Measurements from ENCODE around the gene CCDC170.
"Not testable (repeated sequence)": the region's sequence is repeated elsewhere in the genome, so short reads cannot be mapped to it uniquely, and the experiment has no call there.

Gene CCDC170

GRCh38 chr6:151494235-151494935 lies 568 bp downstream of the CCDC170 start:
- no peak for DNase-seq (ENCODE audit: low read depth)

DNA sequence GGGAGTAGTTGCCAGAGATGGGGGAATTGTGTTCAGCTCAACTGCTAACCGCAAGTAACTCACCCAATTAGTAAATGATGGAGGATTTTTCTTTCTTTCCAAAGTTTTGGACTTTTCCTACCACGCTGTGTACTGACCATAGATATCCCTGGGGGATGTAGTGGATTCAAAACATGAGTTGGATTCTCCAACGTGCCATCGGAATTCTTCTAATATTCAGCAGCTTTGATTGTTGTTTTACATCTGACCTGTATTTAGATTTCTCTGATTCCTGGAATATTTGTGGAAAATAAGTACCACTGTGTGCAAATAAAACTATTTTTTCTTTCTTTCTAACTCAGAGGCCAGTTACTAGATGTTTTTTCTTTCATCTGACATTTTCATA lies 1.1 kb downstream of the CCDC170 start:
- DNase-seq (ENCODE audit: low read depth), result no peak

DNA sequence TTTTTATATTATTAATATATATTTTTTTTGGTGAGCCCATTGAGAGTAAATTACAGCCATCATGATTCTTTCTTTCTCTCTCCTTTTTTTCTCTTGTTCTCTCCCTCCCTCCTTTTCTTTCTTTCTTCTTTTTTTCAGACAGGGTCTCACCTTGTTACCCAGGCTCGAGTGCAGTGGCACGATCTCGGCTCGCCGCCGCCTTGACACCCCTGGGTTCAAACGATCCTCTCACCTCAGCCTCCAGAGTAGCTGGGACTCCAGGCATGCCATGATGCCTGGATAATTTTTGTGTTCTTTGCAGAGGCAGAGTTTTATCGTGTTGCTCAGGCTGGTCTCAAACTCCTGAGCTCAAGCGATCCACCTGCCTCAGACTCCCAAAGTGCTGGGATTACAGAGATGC lies 1.6 kb downstream of the CCDC170 start:
- DNase-seq (ENCODE audit: low read depth), result no peak

- DNase-seq (ENCODE audit: low read depth), result no peak
Measured at GRCh38 chr6:151497905-151498304, 4.1 kb downstream of the CCDC170 start.

DNA sequence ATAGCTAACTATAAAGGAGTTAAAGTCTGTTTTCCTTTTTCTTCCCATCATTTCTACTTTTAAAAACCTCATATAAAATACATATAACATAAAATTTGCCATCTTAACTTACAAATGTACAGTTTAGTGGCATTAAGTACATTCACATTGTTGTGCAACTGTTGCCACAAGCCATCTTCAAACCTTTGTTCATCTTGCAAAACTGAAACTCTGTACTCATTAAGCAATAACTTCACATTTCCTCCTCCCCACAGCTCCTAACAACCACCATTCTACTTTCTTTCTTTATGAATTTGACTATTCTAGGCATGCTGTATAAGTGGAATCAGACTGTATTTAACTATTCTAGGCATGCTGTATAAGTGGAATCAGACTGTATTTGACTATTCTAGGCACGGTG lies 4.5 kb downstream of the CCDC170 start:
- no peak for DNase-seq (ENCODE audit: low read depth)

GRCh38 chr6:151499551-151499950 lies 5.7 kb downstream of the CCDC170 start:
- DNase-seq (ENCODE audit: low read depth), result no peak

GRCh38 chr6:151501511-151502136 lies 7.8 kb downstream of the CCDC170 start:
- DNase-seq (ENCODE audit: low read depth), result no peak

GRCh38 chr6:151502499-151502898 lies 8.7 kb downstream of the CCDC170 start:
- no peak for DNase-seq (ENCODE audit: low read depth)

GRCh38 chr6:151506761-151507160 lies 12.9 kb downstream of the CCDC170 start:
- DNase-seq (ENCODE audit: low read depth), result no peak

- no peak for DNase-seq (ENCODE audit: low read depth)
Measured at GRCh38 chr6:151509048-151509447, 15.2 kb downstream of the CCDC170 start.

DNA sequence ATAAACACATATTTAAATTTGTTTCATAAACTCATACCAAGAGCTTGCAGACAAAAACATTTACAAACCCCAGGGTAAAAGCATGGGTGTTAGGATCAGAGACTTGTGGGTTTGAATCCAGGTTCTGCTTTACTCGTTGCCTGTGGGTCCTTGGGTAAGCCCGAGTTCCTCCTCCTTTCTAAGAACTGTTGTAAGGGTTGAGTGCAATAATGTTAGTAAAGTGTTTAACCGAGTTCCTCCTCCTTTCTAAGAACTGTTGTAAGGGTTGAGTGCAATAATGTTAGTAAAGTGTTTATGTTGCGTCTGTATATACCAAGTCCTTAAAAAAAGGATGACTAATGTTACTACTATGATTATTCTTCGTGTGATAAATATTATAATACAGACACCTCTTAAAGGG lies 18.7 kb downstream of the CCDC170 start:
- DNase-seq (ENCODE audit: low read depth), result no peak

DNA sequence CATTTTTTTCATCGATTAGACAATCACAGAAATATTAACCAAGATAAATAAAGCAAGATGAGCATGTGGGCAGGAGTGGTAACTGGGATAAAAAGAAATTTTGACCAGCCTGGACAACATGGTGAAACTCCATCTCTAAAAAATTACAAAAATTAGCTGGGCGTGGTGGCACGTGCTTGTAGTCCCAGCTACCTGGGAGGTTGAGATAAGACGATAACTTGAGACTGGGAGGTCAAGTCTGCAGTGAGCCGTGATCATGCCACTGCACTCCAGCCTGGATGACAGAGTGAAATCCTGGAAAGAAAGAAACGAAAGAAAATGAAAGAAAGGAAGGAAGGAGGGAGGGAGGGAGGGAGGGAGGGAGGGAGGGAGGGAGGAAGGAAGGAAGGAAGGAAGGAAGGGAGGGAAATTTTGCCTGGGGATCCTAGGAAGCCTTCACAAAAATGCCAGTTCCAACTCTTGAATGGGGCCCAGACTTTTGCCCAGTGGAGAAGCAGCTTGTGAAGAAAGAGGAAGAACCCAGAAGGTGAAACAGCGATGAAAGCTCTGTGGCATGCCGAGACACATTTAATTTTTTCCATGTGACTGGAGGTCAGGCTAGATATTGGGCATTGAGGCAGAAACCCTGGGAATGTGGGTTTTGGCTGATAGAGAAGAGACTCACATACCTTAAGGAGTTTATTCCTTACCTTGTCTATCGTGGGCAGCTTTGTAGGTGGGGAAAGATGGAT lies 20.3 kb downstream of the CCDC170 start:
- DNase-seq (ENCODE audit: low read depth), result no peak

- not testable (repeated sequence) for DNase-seq (ENCODE audit: low read depth)
Measured at GRCh38 chr6:151518992-151519391, 25.2 kb downstream of the CCDC170 start.

DNA sequence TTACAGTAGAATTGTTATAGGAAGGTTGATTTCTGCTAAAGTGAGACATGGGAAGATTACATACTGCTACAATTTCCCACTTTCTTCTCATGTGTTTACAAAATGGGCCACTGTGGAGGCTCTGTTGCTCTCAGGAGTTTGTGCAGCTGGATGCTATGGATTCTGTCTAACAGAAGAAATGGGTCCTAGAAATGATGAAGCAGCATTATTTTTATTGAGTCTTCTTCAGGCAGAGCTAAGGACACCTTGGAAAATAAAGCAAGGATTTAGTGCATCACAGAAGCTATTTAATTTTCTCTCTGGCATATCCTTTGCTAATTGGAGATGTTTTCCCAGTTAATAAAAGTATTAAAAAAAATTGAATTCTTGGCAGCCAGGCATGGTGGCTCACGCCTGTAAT lies 29.2 kb downstream of the CCDC170 start:
- DNase-seq (ENCODE audit: low read depth), result no peak

GRCh38 chr6:151524059-151524458 lies 30.2 kb downstream of the CCDC170 start:
- DNase-seq (ENCODE audit: low read depth), result no peak

DNA sequence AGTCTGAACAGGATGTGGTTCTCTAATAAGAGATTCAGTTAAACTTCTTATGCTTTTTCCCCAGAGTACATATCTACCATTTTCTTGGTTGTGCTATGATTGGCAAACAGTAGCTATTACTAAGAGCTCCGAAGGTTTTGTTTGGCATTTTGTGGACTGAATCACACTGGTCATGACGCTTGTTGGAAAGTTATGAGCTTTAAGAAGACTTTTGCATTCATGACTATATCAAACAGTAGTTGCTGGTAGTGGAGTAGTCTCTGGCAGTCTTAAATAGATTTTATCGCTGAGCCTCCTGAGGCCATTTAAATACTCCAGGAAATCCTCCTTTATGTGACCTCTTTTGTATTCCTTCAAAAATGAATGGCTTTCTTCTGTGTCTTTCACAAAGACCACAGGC lies 40.8 kb downstream of the CCDC170 start:
- DNase-seq (ENCODE audit: low read depth), result peak; percentile 98

- DNase-seq (ENCODE audit: low read depth), result no peak
Measured at GRCh38 chr6:151535476-151536187, 41.8 kb downstream of the CCDC170 start.

- no peak for DNase-seq (ENCODE audit: low read depth)
Measured at GRCh38 chr6:151536188-151536479, 42.3 kb downstream of the CCDC170 start.

- no peak for DNase-seq (ENCODE audit: low read depth)
Measured at GRCh38 chr6:151537556-151537955, 43.7 kb downstream of the CCDC170 start.

DNA sequence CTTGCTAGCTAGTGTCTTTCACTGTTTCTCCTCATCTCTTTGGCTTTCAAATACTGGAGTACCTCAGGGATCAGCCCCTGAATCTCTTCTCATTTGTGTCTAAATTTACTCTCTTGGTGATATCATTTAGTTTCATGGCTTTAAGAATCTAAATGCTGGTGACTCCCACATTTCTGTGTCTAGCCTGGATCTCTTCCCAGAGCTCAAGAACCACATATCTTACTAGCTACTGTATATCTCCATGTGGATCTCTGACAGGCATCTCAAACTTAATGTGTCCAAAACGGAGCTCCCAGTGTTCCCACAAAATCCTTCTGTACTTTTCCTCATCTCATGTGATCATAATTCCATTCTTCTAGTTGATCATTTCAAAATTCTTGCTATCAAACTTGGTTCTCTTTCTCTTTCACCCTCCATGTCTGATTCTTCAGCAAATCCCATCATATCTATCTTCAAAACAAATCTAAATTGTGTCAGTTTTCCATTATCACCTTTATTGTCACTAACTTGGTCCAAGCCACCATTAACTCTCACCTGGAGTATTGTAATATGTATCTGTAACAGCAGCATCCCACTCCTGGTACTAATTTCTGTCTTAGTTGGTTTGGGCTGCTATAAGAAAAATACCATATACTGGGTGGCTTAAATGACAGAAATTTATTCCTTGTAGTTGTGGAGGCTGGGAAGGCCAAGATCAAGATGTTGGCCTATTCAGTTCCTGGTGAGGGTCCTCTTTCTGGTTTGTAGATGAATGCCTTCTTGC lies 45.9 kb downstream of the CCDC170 start:
- no peak for DNase-seq (ENCODE audit: low read depth)

- DNase-seq (ENCODE audit: low read depth), result no peak
Measured at GRCh38 chr6:151544453-151544852, 50.6 kb downstream of the CCDC170 start.

- not testable (repeated sequence) for DNase-seq (ENCODE audit: low read depth)
Measured at GRCh38 chr6:151544884-151545283, 51.1 kb downstream of the CCDC170 start.

All from stromal cell of bone marrow (primary cell).